ENCODE results near the gene ADRM1.

The ADRM1 gene, protein sequence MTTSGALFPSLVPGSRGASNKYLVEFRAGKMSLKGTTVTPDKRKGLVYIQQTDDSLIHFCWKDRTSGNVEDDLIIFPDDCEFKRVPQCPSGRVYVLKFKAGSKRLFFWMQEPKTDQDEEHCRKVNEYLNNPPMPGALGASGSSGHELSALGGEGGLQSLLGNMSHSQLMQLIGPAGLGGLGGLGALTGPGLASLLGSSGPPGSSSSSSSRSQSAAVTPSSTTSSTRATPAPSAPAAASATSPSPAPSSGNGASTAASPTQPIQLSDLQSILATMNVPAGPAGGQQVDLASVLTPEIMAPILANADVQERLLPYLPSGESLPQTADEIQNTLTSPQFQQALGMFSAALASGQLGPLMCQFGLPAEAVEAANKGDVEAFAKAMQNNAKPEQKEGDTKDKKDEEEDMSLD

DNA sequence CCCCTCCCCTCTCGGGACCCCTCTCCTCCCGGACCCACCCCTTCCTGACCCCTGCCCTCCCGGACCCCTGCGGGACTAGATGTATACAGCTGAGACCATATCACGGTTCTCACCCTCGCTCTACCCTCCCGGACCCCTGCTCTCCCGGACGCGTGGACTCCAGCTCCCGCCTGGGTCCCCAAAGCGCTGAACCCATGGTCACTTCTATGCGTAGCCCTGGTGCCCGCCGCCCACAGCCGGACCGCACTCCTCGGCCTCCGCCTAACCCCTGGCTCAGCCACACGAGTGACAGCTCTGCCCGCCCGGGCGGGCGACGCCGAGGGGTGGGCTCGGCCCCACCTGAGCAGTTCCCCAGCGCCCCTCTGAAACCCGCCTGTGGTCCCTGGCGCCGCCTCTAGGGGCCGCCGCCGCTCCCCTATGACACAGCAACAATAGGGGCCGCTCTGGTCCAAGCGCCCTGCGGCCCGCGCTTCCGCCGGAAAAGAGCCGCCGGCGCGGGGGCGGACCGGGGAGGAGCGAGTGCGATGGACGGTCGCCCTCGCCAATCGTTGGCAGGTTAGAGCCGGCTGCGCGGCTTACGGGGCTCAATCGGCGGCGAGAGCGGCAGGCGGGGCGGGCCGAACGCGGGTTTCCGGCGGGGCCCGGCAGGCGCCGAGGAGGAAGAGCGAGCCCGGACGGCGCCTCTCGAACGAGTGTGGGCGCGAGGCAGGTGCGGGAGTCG is at the start of gene ADRM1:
TSS of gene ADRM1 (plus strand) at position 657 of the 721 bp plus-strand sequence. CDS start 572 bp downstream, outside the sequence.
- H3K9me3 ChIP-seq (ENCODE audit: severe bottlenecking), result no peaks in the 10 kb centered on the region
- peak within 1 kb of the TSS; percentile 92 for H3K27ac ChIP-seq
- no peaks in the 10 kb centered on the region for H3K27me3 ChIP-seq (ENCODE audit: insufficient read depth, low read depth, severe bottlenecking)
- peak; percentile 95 for DNase-seq
- H3K4me3 ChIP-seq (ENCODE audit: low read depth, low read length), result peak within 1 kb of the TSS; percentile 71
- peak; percentile 76 for TF ChIP-seq CTCF (IDR thresholded peaks at IDR 0.05; ENCODE audit: low read depth, low read length)
- peaks cover 38% of the 10 kb centered on the region for H3K36me3 ChIP-seq

DNA sequence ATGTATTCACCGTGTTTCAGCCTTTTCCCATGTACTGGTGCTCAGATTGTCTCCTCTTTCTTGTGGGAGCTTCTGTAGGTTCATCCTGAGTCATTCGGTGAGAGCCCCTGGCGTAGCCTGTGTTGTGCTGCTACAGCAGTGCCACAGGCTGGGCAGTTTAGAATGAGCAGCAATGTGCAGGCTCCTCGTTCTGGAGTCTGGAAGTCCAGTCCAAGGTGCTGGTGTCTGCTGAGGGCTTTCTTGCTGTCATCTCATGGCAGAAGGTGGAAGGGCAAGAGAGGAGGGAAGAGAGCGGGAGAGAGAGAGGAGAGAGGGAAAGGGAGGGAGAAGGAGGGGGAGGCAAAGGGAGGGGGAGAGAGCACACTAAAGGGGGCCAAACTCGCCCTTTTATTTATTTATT is 49.4 kb upstream of the ADRM1 start:
- Histone ChIP-seq H3K9me3 (ENCODE audit: severe bottlenecking) (no peaks in the 10 kb centered on the region), H3K4me3 (ENCODE audit: low read depth, low read length) (no peak overlapping the region), H3K27me3 (ENCODE audit: insufficient read depth, low read depth, severe bottlenecking) (no peaks in the 10 kb centered on the region), H3K27ac (peak overlapping the region; percentile 31; the same call in 1 of the 2 replicates), H3K36me3 (peaks cover 17% of the 10 kb centered on the region)
- no peak for DNase-seq
- TF ChIP-seq CTCF (IDR thresholded peaks at IDR 0.05; ENCODE audit: low read depth, low read length), result no peak

DNA sequence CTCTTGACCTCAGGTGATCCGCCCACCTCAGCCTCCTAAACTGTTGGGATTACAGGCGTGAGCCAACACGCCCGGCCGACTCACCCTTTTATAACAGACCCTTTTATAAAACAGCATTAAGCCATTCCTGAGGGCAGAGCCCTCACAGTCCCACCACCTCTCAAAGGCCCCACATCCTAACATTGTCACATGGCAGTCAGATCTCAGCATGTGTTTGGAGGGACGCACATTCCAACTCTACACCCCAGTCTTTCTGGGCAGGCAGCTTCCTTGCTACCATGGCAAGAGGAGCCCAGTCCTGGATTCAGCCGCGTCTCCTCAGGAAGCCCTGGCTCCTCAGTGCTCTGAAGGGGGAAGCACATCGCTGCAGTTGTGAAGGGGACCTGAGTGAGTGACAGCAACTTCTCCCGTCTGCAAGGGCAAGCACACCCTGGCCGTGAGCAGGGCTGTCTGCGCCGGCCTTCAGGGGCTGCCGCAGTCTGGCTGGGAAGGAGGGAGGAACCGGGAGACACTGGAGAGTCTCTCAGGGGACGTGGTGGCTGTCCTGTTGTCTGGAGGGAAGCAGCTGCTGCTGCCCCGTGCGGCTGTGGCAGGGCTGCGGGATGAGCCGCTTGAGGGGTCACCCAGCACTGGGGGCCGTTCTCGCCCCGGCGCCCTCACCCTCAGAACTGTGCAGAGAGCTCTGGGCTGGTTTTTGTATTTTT is 48.6 kb upstream of the ADRM1 start:
- Histone ChIP-seq H3K27me3 (ENCODE audit: insufficient read depth, low read depth, severe bottlenecking) (no peaks in the 10 kb centered on the region), H3K36me3 (peaks cover 17% of the 10 kb centered on the region), H3K4me3 (ENCODE audit: low read depth, low read length) (no peak overlapping the region), H3K9me3 (ENCODE audit: severe bottlenecking) (no peaks in the 10 kb centered on the region), H3K27ac (peak overlapping the region; percentile 28; the same call in 1 of the 2 replicates)
- no peak for TF ChIP-seq CTCF (IDR thresholded peaks at IDR 0.05; ENCODE audit: low read depth, low read length)
- DNase-seq, result no peak

DNA sequence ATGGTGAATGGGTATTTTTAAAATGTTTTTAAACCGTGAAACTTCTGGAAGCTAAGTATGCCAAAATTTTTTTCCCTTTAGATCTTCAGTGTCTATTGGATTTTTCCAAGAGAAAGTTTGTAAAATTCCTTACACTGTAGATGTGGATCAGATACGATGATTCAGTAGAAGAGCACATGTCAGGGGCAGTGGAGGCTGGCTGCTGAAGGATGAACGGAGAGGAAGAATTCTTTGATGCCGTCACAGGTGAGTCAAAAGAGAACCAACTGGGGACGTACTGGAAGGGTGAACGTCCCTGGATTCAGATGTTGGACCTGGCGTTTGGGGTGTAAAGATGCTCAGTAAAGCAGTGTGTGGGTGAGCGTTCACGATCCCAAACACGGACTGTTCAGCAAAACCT is 46.8 kb upstream of the ADRM1 start:
- TF ChIP-seq CTCF (IDR thresholded peaks at IDR 0.05; ENCODE audit: low read depth, low read length), result no peak
- Histone ChIP-seq H3K9me3 (ENCODE audit: severe bottlenecking) (no peaks in the 10 kb centered on the region), H3K4me3 (ENCODE audit: low read depth, low read length) (no peak overlapping the region)

GRCh38 chr20:62258499-62259293 is 44.1 kb upstream of the ADRM1 start:
- no peaks in the 10 kb centered on the region for H3K27me3 ChIP-seq (ENCODE audit: insufficient read depth, low read depth, severe bottlenecking)
- H3K36me3 ChIP-seq, result peaks cover 46% of the 10 kb centered on the region
- DNase-seq, result no peak
- H3K4me3 ChIP-seq (ENCODE audit: low read depth, low read length), result no peak overlapping the region
- TF ChIP-seq CTCF (IDR thresholded peaks at IDR 0.05; ENCODE audit: low read depth, low read length), result no peak
- no peaks in the 10 kb centered on the region for H3K9me3 ChIP-seq (ENCODE audit: severe bottlenecking)
- H3K27ac ChIP-seq, result no peak overlapping the region

More for the DNA sequence above, 46.8 kb upstream of the ADRM1 start:
- no peak for DNase-seq
- Histone ChIP-seq H3K27me3 (ENCODE audit: insufficient read depth, low read depth, severe bottlenecking) (no peaks in the 10 kb centered on the region), H3K27ac (no peak overlapping the region), H3K36me3 (peaks cover 27% of the 10 kb centered on the region)

Data from WERI-Rb-1 (cell line).